HG02884 (cell line): ENCODE measurements around the gene RPS6KA2.

ENCODE experiments used
- ATAC-seq: cut with Tn5 transposase; IDR thresholded peaks from one replicate; pipeline ENCODE4 v1.9.1; 2021; ENCODE audit warnings: mild to moderate bottlenecking, moderate library complexity; ENCODE audit not compliant: unreplicated experiment

RPS6KA2 gene

GRCh38 chr6:166473886-166474571, 153.0 kb downstream of the RPS6KA2 start:
- ATAC-seq, result no peak

GRCh38 chr6:166472636-166473035, 154.4 kb downstream of the RPS6KA2 start:
- ATAC-seq, result no peak

GRCh38 chr6:166471797-166472260, 155.2 kb downstream of the RPS6KA2 start:
- no peak for ATAC-seq

GRCh38 chr6:166470863-166471410, 156.1 kb downstream of the RPS6KA2 start:
- ATAC-seq, result no peak

- ATAC-seq, result no peak
These were observed 156.8 kb downstream of the RPS6KA2 start for GRCh38 chr6:166470029-166470862.

- ATAC-seq, result no peak
These were observed 157.6 kb downstream of the RPS6KA2 start for GRCh38 chr6:166469426-166469961.

GRCh38 chr6:166467436-166468000, 159.5 kb downstream of the RPS6KA2 start:
- ATAC-seq, result no peak

GRCh38 chr6:166466178-166467122, 160.6 kb downstream of the RPS6KA2 start:
- ATAC-seq, result no peak

GRCh38 chr6:166465671-166466087, 161.4 kb downstream of the RPS6KA2 start:
- ATAC-seq, result no peak

- ATAC-seq, result no peak
These were observed 162.1 kb downstream of the RPS6KA2 start for GRCh38 chr6:166465003-166465399.

- no peak for ATAC-seq
These were observed 162.7 kb downstream of the RPS6KA2 start for GRCh38 chr6:166464068-166465002.

- no peak for ATAC-seq
These were observed 163.5 kb downstream of the RPS6KA2 start for GRCh38 chr6:166463359-166464067.

GRCh38 chr6:166462461-166463135, 164.5 kb downstream of the RPS6KA2 start:
- no peak for ATAC-seq

GRCh38 chr6:166461821-166462460, 165.1 kb downstream of the RPS6KA2 start:
- ATAC-seq, result no peak

GRCh38 chr6:166460473-166461437, 166.3 kb downstream of the RPS6KA2 start:
- no peak for ATAC-seq

- no peak for ATAC-seq
These were observed 167.1 kb downstream of the RPS6KA2 start for GRCh38 chr6:166459906-166460305.
